PC-3 (cell line): ENCODE data around the gene SLC25A21.

ENCODE experiments used
- CTCF ChIP-seq: fragments of 300-600 bp; sonication (generic); conservative IDR thresholded peaks from 2 replicates; pipeline ENCODE4 v1.5.1; 2017; ENCODE audit warnings: antibody characterized with exemption, low read depth, mild to moderate bottlenecking, low read length
- EZH2 ChIP-seq: fragments of 300-600 bp; sonication (generic); IDR thresholded peaks from one replicate; pipeline ENCODE4 v1.6.1; 2017; ENCODE audit warnings: antibody characterized with exemption, mild to moderate bottlenecking, low read length; ENCODE audit not compliant: unreplicated experiment
- EZH2phosphoT487 ChIP-seq: fragments of 300-600 bp; sonication (generic); IDR thresholded peaks from 2 replicates; pipeline ENCODE4 v1.6.1; 2018; ENCODE audit warnings: mild to moderate bottlenecking, antibody characterized with exemption, low read length, borderline replicate concordance

DNA sequence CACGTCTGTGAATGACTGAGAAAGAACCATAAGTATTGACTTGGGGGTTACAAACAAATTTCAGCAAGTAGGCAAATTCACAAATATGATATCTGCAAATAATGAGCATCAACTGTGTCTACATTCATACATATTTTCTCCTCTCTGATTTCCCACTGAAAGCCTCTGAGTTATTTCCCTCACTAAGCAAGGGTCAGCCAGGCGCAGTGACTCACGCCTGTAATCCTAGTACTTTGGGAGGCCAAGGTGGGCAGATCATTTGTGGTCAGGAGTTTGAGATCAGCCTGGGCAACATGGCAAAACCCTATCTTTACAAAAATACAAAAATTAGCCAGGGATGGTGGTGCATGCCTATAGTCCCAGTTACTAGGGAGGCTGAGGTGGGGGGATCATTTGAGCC, 80.8 kb downstream of the SLC25A21 start:
- TF ChIP-seq CTCF (no peak), EZH2 (no peak), EZH2phosphoT487 (no peak)
